ACC112 (cell line): Measurements from ENCODE around the gene ZNF318.
"Not testable (repeated sequence)": the region's sequence is repeated elsewhere in the genome, so short reads cannot be mapped to it uniquely, and the experiment has no call there.

Experiments used
- H2AFZ ChIP-seq: fragments of 200-600 bp; sonication (generic); one replicate; pipeline ENCODE4 v1.6.0; 2017; ENCODE audit warnings: antibody characterized with exemption, low read length; ENCODE audit not compliant: unreplicated experiment
- H3K27ac ChIP-seq: fragments of 200-600 bp; sonication (generic); 2 replicates; pipeline ENCODE4 v1.5.1; 2014; ENCODE audit warnings: low read depth, mild to moderate bottlenecking, antibody characterized with exemption, low read length, moderate library complexity
- H3K27me3 ChIP-seq: fragments of 200-600 bp; sonication (generic); 2 replicates; pipeline ENCODE4 v1.6.1; 2014; ENCODE audit warnings: mild to moderate bottlenecking, antibody characterized with exemption, low read length, moderate library complexity, mixed read lengths; ENCODE audit not compliant: insufficient read depth
- H3K36me3 ChIP-seq: fragments of 200-600 bp; sonication (generic); 2 replicates; pipeline ENCODE4 v1.6.1; 2016; ENCODE audit warnings: mild to moderate bottlenecking, antibody characterized with exemption, low read length, moderate library complexity, mixed read lengths; ENCODE audit not compliant: insufficient read depth
- H3K4me1 ChIP-seq: fragments of 200-600 bp; sonication (generic); one replicate; pipeline ENCODE4 v1.6.1; 2016; ENCODE audit warnings: low read length, mixed read lengths; ENCODE audit not compliant: insufficient read depth, unreplicated experiment, control insufficient read depth
- H3K4me3 ChIP-seq: fragments of 200-600 bp; sonication (generic); 2 replicates; pipeline ENCODE4 v1.5.1; 2014; ENCODE audit warnings: mild to moderate bottlenecking, low read depth, low read length
- H3K79me2 ChIP-seq: fragments of 200-600 bp; sonication (generic); one replicate; pipeline ENCODE4 v1.6.0; 2016; ENCODE audit warnings: low read length; ENCODE audit not compliant: control insufficient read depth, unreplicated experiment, insufficient read depth

Gene ZNF318, protein sequence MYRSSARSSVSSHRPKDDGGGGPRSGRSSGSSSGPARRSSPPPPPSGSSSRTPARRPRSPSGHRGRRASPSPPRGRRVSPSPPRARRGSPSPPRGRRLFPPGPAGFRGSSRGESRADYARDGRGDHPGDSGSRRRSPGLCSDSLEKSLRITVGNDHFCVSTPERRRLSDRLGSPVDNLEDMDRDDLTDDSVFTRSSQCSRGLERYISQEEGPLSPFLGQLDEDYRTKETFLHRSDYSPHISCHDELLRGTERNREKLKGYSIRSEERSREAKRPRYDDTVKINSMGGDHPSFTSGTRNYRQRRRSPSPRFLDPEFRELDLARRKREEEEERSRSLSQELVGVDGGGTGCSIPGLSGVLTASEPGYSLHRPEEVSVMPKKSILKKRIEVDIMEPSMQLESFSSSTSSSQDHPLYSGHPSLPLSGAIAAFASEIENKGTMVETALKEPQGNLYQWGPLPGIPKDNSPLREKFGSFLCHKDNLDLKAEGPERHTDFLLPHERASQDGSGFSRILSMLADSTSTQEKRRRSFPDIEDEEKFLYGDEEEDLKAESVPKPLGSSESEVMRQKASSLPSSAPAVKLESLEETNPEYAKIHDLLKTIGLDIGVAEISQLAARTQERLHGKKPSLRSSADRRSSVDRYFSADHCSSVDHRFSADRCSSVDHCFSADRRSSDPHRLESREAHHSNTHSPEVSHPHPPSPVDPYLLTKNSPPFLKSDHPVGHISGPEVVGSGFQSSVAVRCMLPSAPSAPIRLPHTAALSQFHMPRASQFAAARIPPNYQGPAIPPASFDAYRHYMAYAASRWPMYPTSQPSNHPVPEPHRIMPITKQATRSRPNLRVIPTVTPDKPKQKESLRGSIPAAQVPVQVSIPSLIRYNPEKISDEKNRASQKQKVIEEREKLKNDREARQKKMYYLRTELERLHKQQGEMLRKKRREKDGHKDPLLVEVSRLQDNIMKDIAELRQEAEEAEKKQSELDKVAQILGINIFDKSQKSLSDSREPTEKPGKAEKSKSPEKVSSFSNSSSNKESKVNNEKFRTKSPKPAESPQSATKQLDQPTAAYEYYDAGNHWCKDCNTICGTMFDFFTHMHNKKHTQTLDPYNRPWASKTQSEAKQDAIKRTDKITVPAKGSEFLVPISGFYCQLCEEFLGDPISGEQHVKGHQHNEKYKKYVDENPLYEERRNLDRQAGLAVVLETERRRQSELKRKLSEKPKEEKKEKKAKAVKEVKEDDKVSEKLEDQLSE (N-terminal part only)

DNA sequence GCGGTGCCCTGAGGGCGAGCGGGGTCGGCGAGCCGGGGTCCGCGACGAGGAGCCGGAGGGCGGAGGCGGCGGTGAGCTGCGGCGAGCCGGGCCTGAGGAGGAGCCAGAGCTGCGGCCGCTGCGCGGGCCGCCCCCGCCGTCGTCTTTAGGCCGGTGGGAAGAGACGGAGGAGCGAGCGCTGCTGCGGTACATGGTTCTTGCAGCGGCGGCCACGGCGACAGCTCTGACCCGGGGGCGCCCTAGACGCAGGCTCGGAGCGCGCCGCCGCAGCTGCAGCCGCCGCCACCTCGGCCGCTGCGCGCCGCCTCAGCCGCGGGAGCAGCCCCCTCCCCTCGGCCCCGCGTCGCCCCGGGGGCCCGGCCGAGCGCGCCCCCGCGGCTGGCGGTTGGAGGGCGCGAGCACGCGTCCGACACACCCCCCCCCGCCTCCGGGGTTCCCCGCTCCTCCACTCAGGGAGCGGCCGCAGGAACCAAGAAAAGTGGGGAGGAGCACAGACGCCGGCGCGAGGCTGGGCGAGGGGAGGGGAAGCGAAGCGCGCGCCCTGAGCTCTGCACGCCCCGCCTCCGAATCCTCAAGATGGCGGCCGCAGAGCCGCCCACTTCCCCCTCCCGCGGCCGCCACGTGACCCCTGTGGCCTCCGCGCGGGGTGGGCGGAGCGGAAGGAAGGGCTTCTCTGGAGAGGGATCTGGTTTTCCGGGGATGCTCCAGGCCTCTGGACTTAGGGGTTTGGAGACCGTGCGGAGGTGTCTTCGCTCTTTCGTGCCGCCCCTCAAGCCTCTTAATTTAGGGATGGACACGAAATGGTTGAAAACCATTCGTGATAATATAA, at the start of gene ZNF318:
ZNF318 (minus strand) TSS at position 474 of the 829 bp plus-strand sequence; CDS start at position 192, 282 bp downstream.
- Histone ChIP-seq H3K27ac (peak within 1 kb of the TSS; percentile 44), H2AFZ (peak within 1 kb of the TSS; percentile 100), H3K36me3 (no peaks in the 10 kb centered on the region)

DNA sequence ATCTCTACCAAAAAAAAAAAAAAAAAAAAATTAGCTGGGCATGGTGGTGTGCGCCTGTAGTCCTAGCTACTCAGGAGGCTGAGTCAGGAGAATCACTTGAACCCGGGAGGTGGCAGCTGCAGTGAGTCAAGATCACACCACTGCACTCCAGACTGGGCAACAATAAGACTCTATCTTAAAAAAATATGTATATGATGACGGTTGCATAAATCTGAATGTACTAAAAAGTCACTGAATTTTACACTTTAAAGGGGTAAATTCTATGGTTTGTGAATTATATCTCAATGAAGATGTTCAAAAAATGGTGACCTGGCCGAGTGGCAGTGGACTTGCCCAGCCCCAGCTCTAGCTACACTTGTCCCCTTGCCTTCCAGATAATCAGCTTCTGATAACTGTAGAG, 47.5 kb upstream of the ZNF318 start:
- no peaks in the 10 kb centered on the region for H3K36me3 ChIP-seq

More for the DNA sequence above, at the start of gene ZNF318:
- peak within 1 kb of the TSS; percentile 82 for H3K4me3 ChIP-seq
- no peaks in the 10 kb centered on the region for H3K79me2 ChIP-seq
- H3K27me3 ChIP-seq: no peaks in the 10 kb centered on the region
- peaks cover 8% of the 10 kb centered on the region for H3K4me1 ChIP-seq

DNA sequence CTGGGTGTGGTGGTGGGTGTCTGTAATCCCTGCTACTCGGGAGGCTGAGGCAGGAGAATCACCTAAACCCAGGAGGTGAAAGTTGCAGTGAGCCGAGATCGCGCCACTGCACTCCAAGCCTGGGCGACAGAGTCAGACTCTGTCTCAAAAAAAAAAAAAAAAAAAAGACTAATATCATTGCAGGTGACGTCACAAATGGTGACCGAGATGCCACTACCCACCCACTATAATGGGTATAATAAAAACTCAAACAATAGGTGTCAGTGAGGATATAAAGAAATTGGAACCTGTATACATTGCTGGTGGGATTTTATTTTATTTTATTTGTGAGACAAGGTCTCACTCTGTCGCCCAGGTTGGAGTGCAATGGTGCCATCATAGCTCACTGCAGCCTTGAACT, 45.8 kb upstream of the ZNF318 start:
- H2AFZ ChIP-seq, H3K4me3 ChIP-seq, H3K27ac ChIP-seq, H3K4me1 ChIP-seq, H3K36me3 ChIP-seq, H3K79me2 ChIP-seq: not testable (repeated sequence)
- H3K27me3 ChIP-seq: peaks cover 25% of the 10 kb centered on the region

More for the DNA sequence above, 47.5 kb upstream of the ZNF318 start:
- H3K4me3 ChIP-seq: no peak overlapping the region
- H3K27ac ChIP-seq: no peak overlapping the region
- H3K79me2 ChIP-seq: no peaks in the 10 kb centered on the region
- no peaks in the 10 kb centered on the region for H3K4me1 ChIP-seq
- H2AFZ ChIP-seq: no peak overlapping the region
- H3K27me3 ChIP-seq: peaks cover 30% of the 10 kb centered on the region

DNA sequence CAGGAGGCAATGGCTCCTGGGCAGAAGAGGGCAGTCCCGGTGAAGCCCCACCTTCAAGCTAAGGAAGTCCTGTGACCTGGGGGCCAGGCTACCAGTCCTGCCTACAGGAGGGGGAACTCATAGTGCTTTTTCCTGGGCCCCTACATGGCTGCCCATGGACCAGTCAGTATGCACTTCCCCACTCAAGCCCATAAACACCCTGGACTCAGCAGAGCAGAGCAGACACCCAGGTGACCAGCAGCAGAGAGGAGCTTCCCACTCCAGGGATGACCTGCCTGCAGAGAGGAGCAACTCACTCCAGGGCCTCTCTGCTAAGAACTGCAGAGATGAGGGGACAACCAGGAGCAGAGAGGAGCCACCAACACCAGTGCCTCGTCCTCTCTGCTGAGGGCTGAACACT, 43.6 kb upstream of the ZNF318 start:
- Histone ChIP-seq H3K36me3 (no peaks in the 10 kb centered on the region), H3K79me2 (no peaks in the 10 kb centered on the region), H3K4me1 (no peaks in the 10 kb centered on the region), H2AFZ (no peak overlapping the region), H3K4me3 (no peak overlapping the region), H3K27ac (no peak overlapping the region), H3K27me3 (peaks cover 26% of the 10 kb centered on the region)

DNA sequence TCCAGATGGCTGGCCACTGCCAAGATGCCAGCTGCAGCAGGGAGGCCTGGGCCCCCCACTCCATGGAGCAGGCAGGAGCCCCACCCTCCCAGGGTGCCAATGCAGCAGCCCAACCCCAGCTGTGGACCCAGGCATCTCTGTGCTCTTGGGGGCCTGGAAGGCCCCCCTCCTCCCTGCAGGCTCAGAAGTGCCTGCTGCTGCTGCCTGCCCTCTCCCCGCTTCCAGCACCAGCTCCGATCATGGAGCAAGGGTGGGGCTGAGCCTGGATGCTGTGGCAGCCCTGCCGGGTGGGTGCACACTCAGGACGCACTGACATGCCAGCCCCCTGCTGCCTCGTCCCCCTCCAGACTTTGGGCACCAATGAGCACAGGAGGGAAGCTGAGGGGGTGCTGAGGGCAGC, 43.1 kb upstream of the ZNF318 start:
- Histone ChIP-seq H3K27ac (no peak overlapping the region), H3K27me3 (peaks cover 24% of the 10 kb centered on the region)

DNA sequence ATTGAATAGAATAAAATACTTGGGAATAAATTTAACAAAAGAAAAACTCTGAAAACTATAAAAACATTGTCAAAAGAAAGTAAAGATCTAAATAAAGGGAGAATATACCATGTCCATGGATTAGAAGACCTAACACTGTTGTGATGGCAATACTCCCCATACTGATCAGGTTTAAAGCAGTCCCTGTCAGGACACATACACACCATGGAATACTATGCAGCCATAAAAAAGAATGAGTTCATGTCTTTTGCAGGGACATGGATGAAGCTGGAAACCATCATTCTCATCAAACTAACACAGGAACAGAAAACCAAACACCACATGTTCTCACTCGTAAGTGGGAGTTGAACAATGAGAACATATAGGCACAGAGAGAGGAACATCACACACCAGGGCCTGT, 41.3 kb upstream of the ZNF318 start:
- H3K27ac ChIP-seq, H2AFZ ChIP-seq, H3K4me3 ChIP-seq, H3K4me1 ChIP-seq, H3K79me2 ChIP-seq, H3K36me3 ChIP-seq: not testable (repeated sequence)
- H3K27me3 ChIP-seq: peaks cover 24% of the 10 kb centered on the region

More for the DNA sequence above, 43.1 kb upstream of the ZNF318 start:
- H3K4me3 ChIP-seq: no peak overlapping the region
- H3K79me2 ChIP-seq: no peaks in the 10 kb centered on the region
- no peaks in the 10 kb centered on the region for H3K36me3 ChIP-seq
- H3K4me1 ChIP-seq: no peaks in the 10 kb centered on the region
- H2AFZ ChIP-seq: no peak overlapping the region

DNA sequence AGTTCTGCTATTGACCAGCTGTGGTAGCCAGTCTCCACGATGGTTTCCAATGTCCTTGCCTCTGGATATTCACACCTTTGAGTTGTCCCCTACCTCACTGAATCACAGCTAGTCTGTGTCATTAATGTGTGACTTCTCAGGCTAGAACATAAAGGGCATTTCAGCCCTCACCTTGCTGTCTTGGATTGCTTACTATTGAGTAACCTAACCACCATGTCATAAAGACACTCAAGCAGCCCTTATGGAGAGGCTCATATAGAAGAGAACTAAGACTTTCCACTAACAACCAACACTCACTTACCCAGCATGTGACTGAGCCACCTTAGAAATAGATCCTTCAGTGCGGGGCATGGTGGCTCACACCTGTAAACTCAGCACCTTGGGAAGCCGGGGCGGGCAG, 38.8 kb upstream of the ZNF318 start:
- no peak overlapping the region for H3K4me3 ChIP-seq
- no peaks in the 10 kb centered on the region for H3K79me2 ChIP-seq
- H3K27me3 ChIP-seq: peaks cover 34% of the 10 kb centered on the region
- no peaks in the 10 kb centered on the region for H3K4me1 ChIP-seq
- no peaks in the 10 kb centered on the region for H3K36me3 ChIP-seq
- no peak overlapping the region for H2AFZ ChIP-seq
- no peak overlapping the region for H3K27ac ChIP-seq

DNA sequence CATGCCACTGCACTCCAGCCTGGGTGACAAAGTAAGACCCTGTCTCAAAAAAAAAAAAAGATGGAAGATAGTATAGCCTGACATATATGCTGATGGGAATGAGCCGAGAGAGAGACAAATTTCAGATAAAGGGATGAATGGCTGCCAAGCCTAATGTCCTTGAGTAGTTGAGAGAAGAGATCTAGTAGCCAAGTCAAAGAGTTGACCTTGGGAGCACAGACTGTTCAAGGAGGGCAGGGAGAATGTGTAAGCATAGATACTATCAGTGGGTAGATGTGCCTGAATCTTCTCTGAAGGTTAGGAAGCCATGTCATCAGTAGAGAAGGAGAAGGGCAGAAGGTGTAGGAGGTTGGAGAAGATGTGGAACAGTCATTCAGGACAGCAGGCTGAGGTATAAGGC, 37.8 kb upstream of the ZNF318 start:
- H3K36me3 ChIP-seq: no peaks in the 10 kb centered on the region
- H3K4me3 ChIP-seq: no peak overlapping the region
- no peaks in the 10 kb centered on the region for H3K79me2 ChIP-seq
- H3K27me3 ChIP-seq: peaks cover 26% of the 10 kb centered on the region
- no peak overlapping the region for H3K27ac ChIP-seq
- H3K4me1 ChIP-seq: no peaks in the 10 kb centered on the region
- H2AFZ ChIP-seq: no peak overlapping the region

DNA sequence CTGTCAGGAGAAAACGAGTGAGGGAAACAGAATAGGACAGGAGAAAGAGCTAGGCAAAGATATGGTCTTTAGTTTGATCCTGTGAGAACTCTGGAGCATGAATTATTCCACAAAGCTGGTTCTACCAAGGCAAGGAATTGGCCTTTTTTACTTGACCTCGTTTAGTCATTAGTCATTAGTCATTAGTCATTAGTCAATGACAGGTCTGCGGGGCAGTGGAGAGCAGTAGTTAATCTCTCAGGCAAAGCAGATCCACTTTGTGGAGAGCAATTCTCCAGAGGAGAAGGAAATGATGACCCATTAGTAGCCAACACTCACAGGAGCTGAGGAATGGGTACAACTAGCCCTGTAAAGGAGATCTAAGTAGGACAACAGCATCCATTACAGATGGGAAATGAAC, 35.9 kb upstream of the ZNF318 start:
- no peaks in the 10 kb centered on the region for H3K4me1 ChIP-seq
- H3K27ac ChIP-seq: no peak overlapping the region
- no peaks in the 10 kb centered on the region for H3K36me3 ChIP-seq
- H2AFZ ChIP-seq: no peak overlapping the region
- H3K4me3 ChIP-seq: no peak overlapping the region
- H3K27me3 ChIP-seq: peaks cover 23% of the 10 kb centered on the region
- no peaks in the 10 kb centered on the region for H3K79me2 ChIP-seq

DNA sequence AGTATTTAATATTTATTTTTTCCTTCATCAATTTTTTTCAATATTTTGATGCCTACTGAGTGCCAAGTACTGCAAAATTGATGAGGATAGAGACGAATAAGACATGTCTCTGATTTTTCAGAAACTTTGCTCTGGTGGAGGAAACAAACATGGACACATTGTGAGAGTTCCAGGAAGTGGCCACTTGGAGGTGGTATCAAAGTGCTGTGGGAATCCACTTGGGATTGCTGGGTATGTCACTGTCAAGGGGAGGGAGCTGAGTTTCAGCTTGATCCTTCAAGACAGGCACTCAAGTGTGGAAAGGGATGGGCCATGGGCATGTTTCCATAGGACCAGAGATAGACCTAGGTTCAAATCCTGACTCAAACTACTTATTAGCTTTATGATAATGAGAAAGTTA, 33.4 kb upstream of the ZNF318 start:
- H3K4me1 ChIP-seq: no peaks in the 10 kb centered on the region
- H3K36me3 ChIP-seq: no peaks in the 10 kb centered on the region
- no peaks in the 10 kb centered on the region for H3K79me2 ChIP-seq

More for the DNA sequence above, 33.4 kb upstream of the ZNF318 start:
- H2AFZ ChIP-seq: no peak overlapping the region
- H3K27me3 ChIP-seq: peaks cover 16% of the 10 kb centered on the region
- no peak overlapping the region for H3K27ac ChIP-seq
- H3K4me3 ChIP-seq: no peak overlapping the region
